ENCODE data around the gene ITLN1.

DNA sequence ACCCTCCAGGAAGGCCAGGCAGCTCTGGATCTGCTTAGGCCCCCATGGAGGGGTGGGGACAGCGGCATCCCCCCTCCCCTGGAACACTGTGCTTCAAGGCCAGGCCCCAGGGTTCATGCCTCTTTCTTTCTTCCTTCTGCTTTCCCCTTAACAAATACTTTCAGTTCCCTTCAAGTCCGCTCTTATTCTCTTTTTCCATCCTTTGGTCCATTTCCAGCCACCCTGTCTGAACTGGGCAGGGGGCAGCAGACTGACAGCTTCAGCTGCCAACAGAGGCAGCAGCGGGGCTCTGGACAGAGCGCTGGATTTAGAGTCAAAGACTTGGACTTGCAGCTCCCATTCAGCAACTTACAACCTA lies 21.2 kb downstream of the ITLN1 start:
- TF ChIP-seq, protein P1, sequence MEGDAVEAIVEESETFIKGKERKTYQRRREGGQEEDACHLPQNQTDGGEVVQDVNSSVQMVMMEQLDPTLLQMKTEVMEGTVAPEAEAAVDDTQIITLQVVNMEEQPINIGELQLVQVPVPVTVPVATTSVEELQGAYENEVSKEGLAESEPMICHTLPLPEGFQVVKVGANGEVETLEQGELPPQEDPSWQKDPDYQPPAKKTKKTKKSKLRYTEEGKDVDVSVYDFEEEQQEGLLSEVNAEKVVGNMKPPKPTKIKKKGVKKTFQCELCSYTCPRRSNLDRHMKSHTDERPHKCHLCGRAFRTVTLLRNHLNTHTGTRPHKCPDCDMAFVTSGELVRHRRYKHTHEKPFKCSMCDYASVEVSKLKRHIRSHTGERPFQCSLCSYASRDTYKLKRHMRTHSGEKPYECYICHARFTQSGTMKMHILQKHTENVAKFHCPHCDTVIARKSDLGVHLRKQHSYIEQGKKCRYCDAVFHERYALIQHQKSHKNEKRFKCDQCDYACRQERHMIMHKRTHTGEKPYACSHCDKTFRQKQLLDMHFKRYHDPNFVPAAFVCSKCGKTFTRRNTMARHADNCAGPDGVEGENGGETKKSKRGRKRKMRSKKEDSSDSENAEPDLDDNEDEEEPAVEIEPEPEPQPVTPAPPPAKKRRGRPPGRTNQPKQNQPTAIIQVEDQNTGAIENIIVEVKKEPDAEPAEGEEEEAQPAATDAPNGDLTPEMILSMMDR (IDR thresholded peaks at IDR 0.05), result no peak
- TF ChIP-seq POLR2A (IDR thresholded peaks at IDR 0.05), result no peak

Data from uterus (tissue), 2 donors.